Keratinocyte (primary cell): Measurements from ENCODE around the gene LSAMP. TPM values are rescaled to one million over a fixed set of nuclear protein-coding genes. Genes with fewer than 3 reads are reported as not detected.

ENCODE experiments used
- DNase-seq: peaks from one replicate; pipeline ENCODE4 v3.0.0-alpha.2; 2011; ENCODE audit warnings: low read depth, missing footprints, low spot score
- FAIRE-seq: peaks from 2 replicates; lab custom pipeline; 2011; peaks lifted over from hg19 to GRCh38; lab: Jason Lieb, UNC
- H2AFZ ChIP-seq: 2 replicates; pipeline ENCODE4 v1.6.0; 2012; ENCODE audit warnings: low read length, control low read depth, inconsistent platforms; ENCODE audit not compliant: control insufficient read depth
- H3K27ac ChIP-seq: 2 replicates; pipeline ENCODE4 v1.5.1; 2011; ENCODE audit warnings: low read length; ENCODE audit not compliant: control insufficient read depth, insufficient read depth
- H3K27me3 ChIP-seq: 3 replicates; pipeline ENCODE4 v1.6.0; 2011; ENCODE audit warnings: low read length; ENCODE audit not compliant: control insufficient read depth, insufficient read depth; ENCODE audit errors: extremely low read depth
- H3K36me3 ChIP-seq, 2 experiments: 2 replicates in 1 of 2; 3 replicates in 1 of 2; pipeline ENCODE4 v1.5.1; 2011; ENCODE audit warnings: low read length in 2 of 2, mild to moderate bottlenecking in 1 of 2; ENCODE audit not compliant: control insufficient read depth in 2 of 2, insufficient read depth in 2 of 2; ENCODE audit errors: extremely low read depth in 1 of 2
- H3K4me1 ChIP-seq: 3 replicates; pipeline ENCODE4 v1.5.1; 2011; ENCODE audit warnings: low read length; ENCODE audit not compliant: control insufficient read depth, insufficient read depth; ENCODE audit errors: extremely low read depth
- H3K4me2 ChIP-seq: 3 replicates; pipeline ENCODE4 v1.6.0; 2011; ENCODE audit warnings: low read depth, low read length; ENCODE audit not compliant: control insufficient read depth, insufficient read depth; ENCODE audit errors: extremely low read depth
- H3K4me3 ChIP-seq, 3 experiments: fragments of 200-600 bp in 1 of 3; sonication (generic) in 1 of 3; 2 replicates in 2 of 3; 3 replicates in 1 of 3; pipeline ENCODE4 v1.5.1; 2011 to 2016; ENCODE audit warnings: low read length in 3 of 3, mild to moderate bottlenecking in 3 of 3, control low read depth in 2 of 3, inconsistent platforms in 1 of 3, low read depth in 1 of 3, mixed read lengths in 1 of 3, mixed run types in 1 of 3, moderate library complexity in 1 of 3; ENCODE audit not compliant: control insufficient read depth in 2 of 3, insufficient read depth in 2 of 3; ENCODE audit errors: extremely low read depth in 1 of 3
- H3K79me2 ChIP-seq: 2 replicates; pipeline ENCODE4 v1.6.0; 2012; ENCODE audit warnings: low read length; ENCODE audit not compliant: control insufficient read depth, insufficient read depth
- H3K9ac ChIP-seq: 3 replicates; pipeline ENCODE4 v1.6.0; 2011; ENCODE audit warnings: low read length; ENCODE audit not compliant: control insufficient read depth, insufficient read depth; ENCODE audit errors: extremely low read depth
- H3K9me1 ChIP-seq: 3 replicates; pipeline ENCODE4 v1.6.0; 2011; ENCODE audit warnings: low read length; ENCODE audit not compliant: control insufficient read depth, insufficient read depth; ENCODE audit errors: extremely low read depth
- H3K9me3 ChIP-seq: 2 replicates; pipeline ENCODE4 v1.5.1; 2012; ENCODE audit warnings: low read depth, low read length; ENCODE audit not compliant: control insufficient read depth
- H4K20me1 ChIP-seq: 3 replicates; pipeline ENCODE4 v1.6.0; 2011; ENCODE audit warnings: low read length; ENCODE audit not compliant: control insufficient read depth, insufficient read depth; ENCODE audit errors: extremely low read depth
- CTCF ChIP-seq, 3 experiments: IDR thresholded peaks in 1 of 3; conservative IDR thresholded peaks in 1 of 3; optimal IDR thresholded peaks in 1 of 3; 2 replicates in 2 of 3; 3 replicates in 1 of 3; pipeline versions ENCODE3 to v1.5.1; 2011; ENCODE audit warnings: low read length in 3 of 3, mild to moderate bottlenecking in 3 of 3, moderate library complexity in 2 of 3, control low read depth in 1 of 3, inconsistent platforms in 1 of 3; ENCODE audit not compliant: insufficient read depth in 2 of 3; ENCODE audit errors: extremely low read depth in 1 of 3
- EZH2 ChIP-seq: IDR thresholded peaks from one replicate; pipeline ENCODE4 v1.6.1; 2012; ENCODE audit warnings: inconsistent platforms, mild to moderate bottlenecking, low read length, moderate library complexity
- dilution Hi-C: fragments of 300-500 bp; cut with MboI; formaldehyde crosslinking; loops from one replicate; pipeline ENCODE4 v1.7.0; 2020; ENCODE audit warnings: low sequenced_read_pairs; ENCODE audit not compliant: extremely low pct_ligation_motif_present
- polyA plus RNA-seq, 5 experiments: library from polyadenylated mRNA; depleted of rRNA in 3 of 5; stranded (reverse) in 3 of 5; stranded (forward) in 1 of 5; unstranded in 1 of 5; fragments of >200 nt; gene quantifications; 1 replicate in 1 of 5; 2 replicates in 3 of 5; 3 replicates in 1 of 5; pipeline versions ENCODE4 v1.2.1 to v1.2.3, GENCODE V29; 2011 to 2012; ENCODE audit warnings: missing spikeins in 2 of 5, low read depth in 1 of 5, low replicate concordance in 1 of 5

Gene LSAMP
- polyA plus RNA-seq, 1 donor (not counting 4 experiments of a cell fraction or from before 2014, with no cell fraction given) = 0.12 TPM

GRCh38 chr3:115930922-115931321 is 514.4 kb downstream of the LSAMP start:
- no peaks in the 10 kb centered on the region for H4K20me1 ChIP-seq
- no peaks in the 10 kb centered on the region for H3K4me1 ChIP-seq
- no peaks in the 10 kb centered on the region for H3K9me1 ChIP-seq
- no peak overlapping the region for H3K9ac ChIP-seq
- peaks cover 2% of the 10 kb centered on the region for H3K27me3 ChIP-seq
- dilution Hi-C loops = no loop called here
- DNase-seq = no peak
- no peaks in the 10 kb centered on the region for H3K9me3 ChIP-seq
- no peak overlapping the region for H2AFZ ChIP-seq
- no peak overlapping the region for H3K4me2 ChIP-seq
- FAIRE-seq = no peak
- H3K79me2 ChIP-seq = no peaks in the 10 kb centered on the region
- H3K4me3 ChIP-seq = no peak overlapping the region
- no peak overlapping the region for H3K27ac ChIP-seq
- H3K36me3 ChIP-seq = no peaks in the 10 kb centered on the region
- TF ChIP-seq CTCF (optimal IDR thresholded peaks at IDR 0.05 in 1 of 3, IDR thresholded peaks at IDR 0.05 in 1 of 3, conservative IDR thresholded peaks at IDR 0.05 in 1 of 3; ENCODE audit: extremely low read depth in 1 of 3, insufficient read depth in 2 of 3, low read length in 3 of 3) (no peak), EZH2 (no peak)

GRCh38 chr3:115930168-115930567 is 515.1 kb downstream of the LSAMP start:
- Histone ChIP-seq H2AFZ (no peak overlapping the region), H3K27ac (no peak overlapping the region), H4K20me1 (no peaks in the 10 kb centered on the region), H3K9me1 (no peaks in the 10 kb centered on the region), H3K9me3 (no peaks in the 10 kb centered on the region), H3K36me3 (no peaks in the 10 kb centered on the region), H3K4me3 (no peak overlapping the region), H3K27me3 (peaks cover 2% of the 10 kb centered on the region), H3K79me2 (no peaks in the 10 kb centered on the region), H3K4me2 (no peak overlapping the region), H3K4me1 (no peaks in the 10 kb centered on the region), H3K9ac (no peak overlapping the region)
- dilution Hi-C loops = no loop called here
- no peak for TF ChIP-seq EZH2
- TF ChIP-seq CTCF (optimal IDR thresholded peaks at IDR 0.05 in 1 of 3, IDR thresholded peaks at IDR 0.05 in 1 of 3, conservative IDR thresholded peaks at IDR 0.05 in 1 of 3; ENCODE audit: extremely low read depth in 1 of 3, insufficient read depth in 2 of 3, low read length in 3 of 3) = no peak
- DNase-seq (no peak), FAIRE-seq (no peak)
